Ishikawa (cell line): ENCODE results near the gene APOBEC3F.

Experiments used
- EGR1 ChIP-seq: IDR thresholded peaks from 2 replicates; pipeline ENCODE4 v1.6.1; 2012
- EP300 ChIP-seq: IDR thresholded peaks from 2 replicates; pipeline ENCODE4 v1.6.1; 2012; ENCODE audit warnings: borderline replicate concordance
- YY1 ChIP-seq: IDR thresholded peaks from 2 replicates; pipeline ENCODE4 v1.6.1; 2012; ENCODE audit warnings: low read depth
- TF ChIP-seq, protein P1 (sequence below): IDR thresholded peaks from 2 replicates; pipeline ENCODE4 v1.6.1; 2012
- TF ChIP-seq, protein P2 (sequence below): IDR thresholded peaks from 2 replicates; pipeline ENCODE4 v1.6.1; 2012

DNA sequence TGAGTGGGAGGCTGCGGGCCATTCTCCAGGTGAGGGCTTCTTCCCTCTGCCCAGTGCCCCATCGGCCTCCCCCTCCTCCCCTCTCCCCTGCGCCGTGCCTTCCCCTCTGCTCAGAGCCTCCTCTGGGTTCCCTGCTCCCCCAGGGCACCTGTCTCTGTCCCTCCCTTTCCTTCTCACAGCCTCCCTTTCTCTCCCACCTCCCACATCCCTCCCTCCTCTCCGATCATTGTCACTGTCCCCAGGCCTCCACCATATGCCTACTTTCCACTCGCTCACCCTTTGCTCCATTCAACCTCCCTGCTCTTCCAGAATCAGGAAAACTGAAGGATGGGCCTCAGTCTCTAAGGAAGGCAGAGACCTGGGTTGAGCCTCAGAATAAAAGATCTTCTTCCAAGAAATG, 46.4 kb downstream of the APOBEC3F start:
- TF ChIP-seq EP300: no peak
- TF ChIP-seq YY1: no peak
- TF ChIP-seq, protein P1, sequence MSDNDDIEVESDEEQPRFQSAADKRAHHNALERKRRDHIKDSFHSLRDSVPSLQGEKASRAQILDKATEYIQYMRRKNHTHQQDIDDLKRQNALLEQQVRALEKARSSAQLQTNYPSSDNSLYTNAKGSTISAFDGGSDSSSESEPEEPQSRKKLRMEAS: no peak
- TF ChIP-seq EGR1: no peak
- TF ChIP-seq, protein P2, sequence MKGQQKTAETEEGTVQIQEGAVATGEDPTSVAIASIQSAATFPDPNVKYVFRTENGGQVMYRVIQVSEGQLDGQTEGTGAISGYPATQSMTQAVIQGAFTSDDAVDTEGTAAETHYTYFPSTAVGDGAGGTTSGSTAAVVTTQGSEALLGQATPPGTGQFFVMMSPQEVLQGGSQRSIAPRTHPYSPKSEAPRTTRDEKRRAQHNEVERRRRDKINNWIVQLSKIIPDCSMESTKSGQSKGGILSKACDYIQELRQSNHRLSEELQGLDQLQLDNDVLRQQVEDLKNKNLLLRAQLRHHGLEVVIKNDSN: no peak
